OCI-LY3 (cell line): ENCODE results near the gene SYT6.

Experiments used
- H2AFZ ChIP-seq: fragments of 200-600, 300-600 bp; shearing (Covaris generic); 2 replicates; pipeline ENCODE4 v1.6.0; 2014; ENCODE audit warnings: antibody characterized with exemption, low read depth, low read length
- H3K27ac ChIP-seq: fragments of 200-600, 300-600 bp; sonication (generic); 2 replicates; pipeline ENCODE4 v1.5.1; 2014; ENCODE audit warnings: mild to moderate bottlenecking, low read length, moderate library complexity, mixed read lengths
- H3K27me3 ChIP-seq: fragments of 200-600, 300-600 bp; sonication (generic); 2 replicates; pipeline ENCODE4 v1.6.1; 2014; ENCODE audit warnings: low read depth, low read length, mixed read lengths
- H3K36me3 ChIP-seq: fragments of 200-600, 300-600 bp; sonication (generic); replicated peaks from 2 replicates; pipeline ENCODE3; 2014; ENCODE audit warnings: low read depth, low read length, mixed read lengths
- H3K4me1 ChIP-seq: fragments of 300-600, 200-600 bp; sonication (generic); 2 replicates; pipeline ENCODE4 v1.6.1; 2014; ENCODE audit warnings: low read length, mixed read lengths
- H3K4me2 ChIP-seq: fragments of 200-600, 300-600 bp; sonication (generic); 2 replicates; pipeline ENCODE4 v1.6.1; 2014; ENCODE audit warnings: low read length, mixed read lengths
- H3K4me3 ChIP-seq: fragments of 300-600, 200-600 bp; sonication (generic); 2 replicates; pipeline ENCODE4 v1.5.1; 2014; ENCODE audit warnings: antibody characterized with exemption, mild to moderate bottlenecking, low read length, moderate library complexity
- H3K79me2 ChIP-seq: fragments of 300-600, 200-600 bp; shearing (Covaris generic); 2 replicates; pipeline ENCODE4 v1.6.1; 2014; ENCODE audit warnings: mild to moderate bottlenecking, low read length, mixed read lengths
- H3K9ac ChIP-seq: fragments of 300-600, 200-600 bp; shearing (Covaris generic); 2 replicates; pipeline ENCODE4 v1.6.0; 2014; ENCODE audit warnings: mild to moderate bottlenecking, low read length, moderate library complexity
- H3K9me3 ChIP-seq: fragments of 200-600, 300-600 bp; shearing (Covaris generic); 2 replicates; pipeline ENCODE4 v1.6.1; 2014; ENCODE audit warnings: low read length, mixed read lengths; ENCODE audit not compliant: insufficient read depth
- H4K20me1 ChIP-seq: fragments of 200-600, 300-600 bp; sonication (generic); 2 replicates; pipeline ENCODE4 v1.6.1; 2016; ENCODE audit warnings: low read length, mixed read lengths; ENCODE audit not compliant: insufficient read depth
- EZH2phosphoT487 ChIP-seq: fragments of 200-600 bp; shearing (Covaris generic); IDR thresholded peaks from 2 replicates; pipeline ENCODE4 v1.6.1; 2018; ENCODE audit warnings: antibody characterized with exemption, mixed run types, low read depth
- TF ChIP-seq, protein P1 (sequence below): fragments of 200-600, 300-600 bp; sonication (generic); IDR thresholded peaks from 2 replicates; pipeline ENCODE4 v1.5.1; 2014; ENCODE audit warnings: antibody characterized with exemption, low read length, low read depth

SYT6 gene

DNA sequence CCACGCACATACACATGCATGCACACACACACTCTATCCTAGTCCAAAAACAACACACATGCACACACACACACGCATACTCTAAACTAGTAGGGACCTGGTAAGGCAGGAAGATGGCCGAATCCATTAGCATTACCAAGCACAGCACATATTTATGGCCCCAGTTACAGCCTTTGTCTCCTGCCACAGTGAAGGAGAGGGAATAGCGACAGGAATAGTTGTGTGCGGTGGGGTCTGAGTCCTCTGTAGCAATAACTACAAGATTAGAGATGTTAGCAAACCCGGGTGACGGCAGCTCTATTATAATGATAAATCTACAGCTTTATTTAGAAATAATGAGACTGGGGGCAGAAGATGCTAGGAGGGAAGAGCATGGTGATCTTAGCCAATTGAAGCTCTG lies 20.5 kb downstream of the SYT6 start:
- Histone ChIP-seq H3K4me3 (no peak overlapping the region), H2AFZ (no peak overlapping the region), H4K20me1 (no peaks in the 10 kb centered on the region), H3K36me3 (no peaks in the 10 kb centered on the region), H3K9me3 (no peaks in the 10 kb centered on the region), H3K9ac (no peak overlapping the region), H3K4me2 (no peak overlapping the region), H3K4me1 (no peaks in the 10 kb centered on the region), H3K27me3 (no peaks in the 10 kb centered on the region), H3K27ac (no peak overlapping the region), H3K79me2 (no peaks in the 10 kb centered on the region)
- no peak for TF ChIP-seq EZH2phosphoT487
- TF ChIP-seq, protein P1, sequence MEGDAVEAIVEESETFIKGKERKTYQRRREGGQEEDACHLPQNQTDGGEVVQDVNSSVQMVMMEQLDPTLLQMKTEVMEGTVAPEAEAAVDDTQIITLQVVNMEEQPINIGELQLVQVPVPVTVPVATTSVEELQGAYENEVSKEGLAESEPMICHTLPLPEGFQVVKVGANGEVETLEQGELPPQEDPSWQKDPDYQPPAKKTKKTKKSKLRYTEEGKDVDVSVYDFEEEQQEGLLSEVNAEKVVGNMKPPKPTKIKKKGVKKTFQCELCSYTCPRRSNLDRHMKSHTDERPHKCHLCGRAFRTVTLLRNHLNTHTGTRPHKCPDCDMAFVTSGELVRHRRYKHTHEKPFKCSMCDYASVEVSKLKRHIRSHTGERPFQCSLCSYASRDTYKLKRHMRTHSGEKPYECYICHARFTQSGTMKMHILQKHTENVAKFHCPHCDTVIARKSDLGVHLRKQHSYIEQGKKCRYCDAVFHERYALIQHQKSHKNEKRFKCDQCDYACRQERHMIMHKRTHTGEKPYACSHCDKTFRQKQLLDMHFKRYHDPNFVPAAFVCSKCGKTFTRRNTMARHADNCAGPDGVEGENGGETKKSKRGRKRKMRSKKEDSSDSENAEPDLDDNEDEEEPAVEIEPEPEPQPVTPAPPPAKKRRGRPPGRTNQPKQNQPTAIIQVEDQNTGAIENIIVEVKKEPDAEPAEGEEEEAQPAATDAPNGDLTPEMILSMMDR: no peak

DNA sequence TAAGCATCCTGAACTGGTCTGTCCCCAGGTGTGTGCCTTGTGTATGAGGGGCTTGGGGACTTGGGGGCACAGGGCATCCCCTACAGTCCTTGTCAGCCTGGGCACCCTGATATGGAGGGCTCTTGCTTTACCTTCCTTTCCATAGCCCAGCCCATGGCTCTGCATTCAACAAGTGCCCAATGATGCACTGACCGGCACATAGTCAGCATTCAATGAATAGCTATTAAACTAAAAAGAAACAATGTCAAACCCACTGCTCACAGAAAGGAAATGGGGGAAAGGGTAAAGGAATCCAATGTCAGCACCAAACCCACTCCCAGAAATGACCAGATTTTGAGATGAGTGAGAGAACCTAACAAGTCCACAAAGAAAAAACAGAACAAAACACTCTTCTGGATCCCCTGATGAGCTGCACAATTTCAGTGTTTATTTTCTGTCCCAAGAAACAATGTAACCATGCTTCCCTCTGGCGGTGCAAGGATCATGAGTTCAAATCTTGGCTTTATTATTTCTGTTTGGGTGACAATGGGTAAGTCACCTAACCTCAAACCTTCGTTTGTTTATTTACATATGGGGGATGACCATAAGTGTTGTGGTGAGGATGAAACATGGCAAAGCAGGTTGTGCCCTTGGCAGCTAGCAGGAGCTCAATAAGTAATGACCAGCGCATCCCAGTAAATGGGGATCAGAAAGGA lies 22.0 kb downstream of the SYT6 start:
- H3K9ac ChIP-seq: no peak overlapping the region
- no peaks in the 10 kb centered on the region for H4K20me1 ChIP-seq
- TF ChIP-seq, protein P1: no peak
- TF ChIP-seq EZH2phosphoT487: no peak
- no peaks in the 10 kb centered on the region for H3K79me2 ChIP-seq
- no peaks in the 10 kb centered on the region for H3K27me3 ChIP-seq
- no peaks in the 10 kb centered on the region for H3K36me3 ChIP-seq
- no peak overlapping the region for H3K27ac ChIP-seq
- no peak overlapping the region for H3K4me2 ChIP-seq
- H3K4me3 ChIP-seq: no peak overlapping the region
- H2AFZ ChIP-seq: no peak overlapping the region
- no peaks in the 10 kb centered on the region for H3K9me3 ChIP-seq
- H3K4me1 ChIP-seq: no peaks in the 10 kb centered on the region

GRCh38 chr1:114130846-114131525 lies 22.7 kb downstream of the SYT6 start:
- no peaks in the 10 kb centered on the region for H3K79me2 ChIP-seq
- no peak overlapping the region for H3K27ac ChIP-seq
- H3K36me3 ChIP-seq: no peaks in the 10 kb centered on the region
- no peak overlapping the region for H3K4me3 ChIP-seq
- no peak overlapping the region for H2AFZ ChIP-seq
- H3K27me3 ChIP-seq: no peaks in the 10 kb centered on the region
- no peaks in the 10 kb centered on the region for H3K9me3 ChIP-seq
- no peaks in the 10 kb centered on the region for H3K4me1 ChIP-seq
- no peak overlapping the region for H3K4me2 ChIP-seq
- no peak for TF ChIP-seq EZH2phosphoT487
- TF ChIP-seq, protein P1: no peak
- H3K9ac ChIP-seq: no peak overlapping the region
- H4K20me1 ChIP-seq: no peaks in the 10 kb centered on the region

DNA sequence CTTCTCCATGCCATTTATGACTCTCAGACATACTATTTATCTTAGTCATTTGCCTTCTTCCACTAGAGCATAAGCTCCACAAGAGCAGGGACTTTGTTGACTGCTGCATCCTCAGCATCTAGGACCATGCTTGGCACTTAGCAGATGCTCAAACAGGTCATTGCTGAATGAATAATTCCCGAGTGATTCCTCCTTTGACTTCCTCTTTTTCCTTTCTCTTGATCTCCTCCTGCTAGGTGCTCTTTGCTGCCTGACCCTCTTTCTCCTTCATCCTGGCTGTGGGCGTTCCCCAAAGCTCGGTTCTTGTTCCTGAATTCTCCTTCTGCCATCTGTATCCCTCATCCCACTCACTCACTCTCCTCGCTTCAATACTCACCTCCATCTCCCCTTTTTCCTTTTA lies 23.5 kb downstream of the SYT6 start:
- Histone ChIP-seq H3K4me3 (no peak overlapping the region), H4K20me1 (no peaks in the 10 kb centered on the region), H3K4me1 (no peaks in the 10 kb centered on the region), H3K9me3 (no peaks in the 10 kb centered on the region), H3K9ac (no peak overlapping the region), H3K27me3 (no peaks in the 10 kb centered on the region), H3K36me3 (no peaks in the 10 kb centered on the region), H2AFZ (no peak overlapping the region), H3K27ac (no peak overlapping the region), H3K79me2 (no peaks in the 10 kb centered on the region), H3K4me2 (no peak overlapping the region)
- TF ChIP-seq EZH2phosphoT487: no peak
- TF ChIP-seq, protein P1: no peak
